HG03378 (cell line): ENCODE results near the gene DLX4.

ENCODE experiments used
- ATAC-seq: cut with Tn5 transposase; IDR thresholded peaks from one replicate; pipeline ENCODE4 v1.9.1; 2021; ENCODE audit warnings: mild to moderate bottlenecking, moderate library complexity; ENCODE audit not compliant: unreplicated experiment

Gene DLX4

GRCh38 chr17:49969134-49969759 lies at the start of gene DLX4:
DLX4 (plus strand) TSS chr17:49969190; CDS start chr17:49969469, 279 bp downstream.
- no peak for ATAC-seq

- ATAC-seq, result no peak
Observed at GRCh38 chr17:49920030-49920769, 48.8 kb upstream of the DLX4 start.

GRCh38 chr17:49922095-49922494 lies 46.9 kb upstream of the DLX4 start:
- no peak for ATAC-seq

GRCh38 chr17:49924116-49924515 lies 44.9 kb upstream of the DLX4 start:
- no peak for ATAC-seq

GRCh38 chr17:49924589-49924988 lies 44.4 kb upstream of the DLX4 start:
- no peak for ATAC-seq

GRCh38 chr17:49925921-49926320 lies 43.1 kb upstream of the DLX4 start:
- ATAC-seq, result no peak

- ATAC-seq, result no peak
Observed at GRCh38 chr17:49926886-49927285, 42.1 kb upstream of the DLX4 start.

- ATAC-seq, result no peak
Observed at GRCh38 chr17:49928126-49928800, 40.7 kb upstream of the DLX4 start.

GRCh38 chr17:49928837-49929475 lies 40.0 kb upstream of the DLX4 start:
- no peak for ATAC-seq

GRCh38 chr17:49930880-49931279 lies 38.1 kb upstream of the DLX4 start:
- ATAC-seq, result no peak

GRCh38 chr17:49931416-49932137 lies 37.4 kb upstream of the DLX4 start:
- no peak for ATAC-seq

- ATAC-seq, result no peak
Observed at GRCh38 chr17:49932138-49932723, 36.8 kb upstream of the DLX4 start.

GRCh38 chr17:49932901-49933300 lies 36.1 kb upstream of the DLX4 start:
- no peak for ATAC-seq

- ATAC-seq, result no peak
Observed at GRCh38 chr17:49935526-49936210, 33.3 kb upstream of the DLX4 start.

GRCh38 chr17:49936386-49936785 lies 32.6 kb upstream of the DLX4 start:
- no peak for ATAC-seq

- no peak for ATAC-seq
Observed at GRCh38 chr17:49939318-49939717, 29.7 kb upstream of the DLX4 start.

- no peak for ATAC-seq
Observed at GRCh38 chr17:49941427-49941826, 27.6 kb upstream of the DLX4 start.

- no peak for ATAC-seq
Observed at GRCh38 chr17:49942947-49943346, 26.0 kb upstream of the DLX4 start.

- no peak for ATAC-seq
Observed at GRCh38 chr17:49944273-49944870, 24.6 kb upstream of the DLX4 start.

- no peak for ATAC-seq
Observed at GRCh38 chr17:49946208-49946607, 22.8 kb upstream of the DLX4 start.
